Stimulated activated CD4-positive, alpha-beta T cell treated with anti-CD3 and anti-CD28 coated beads, Interleukin-4, amount 100 ng/mL, for 1 hour (primary cell): Measurements from ENCODE around the gene KLK10.

Experiments
- DNase-seq: peaks from one replicate; pipeline ENCODE4 v3.0.0-alpha.2; 2020

Gene KLK10

GRCh38 chr19:51019544-51019925, at the start of gene KLK10:
Gene KLK10 (minus strand): TSS chr19:51019709. CDS start chr19:51019130, 579 bp downstream.
- DNase-seq = no peak

- no peak for DNase-seq
These were observed 47.1 kb upstream of the KLK10 start for GRCh38 chr19:51066393-51067186.

- DNase-seq = no peak
These were observed 45.9 kb upstream of the KLK10 start for GRCh38 chr19:51065221-51065960.

- no peak for DNase-seq
These were observed 45.2 kb upstream of the KLK10 start, which contains the start of gene KLK13 for GRCh38 chr19:51064534-51065220. Gene KLK13 (minus strand): TSS chr19:51065092. CDS start chr19:51065067, 25 bp downstream.

GRCh38 chr19:51063664-51064063, 44.2 kb upstream of the KLK10 start:
- DNase-seq = no peak

GRCh38 chr19:51060973-51061372, 41.5 kb upstream of the KLK10 start:
- no peak for DNase-seq

GRCh38 chr19:51060336-51060735, 40.8 kb upstream of the KLK10 start:
- no peak for DNase-seq

GRCh38 chr19:51059715-51060114, 40.2 kb upstream of the KLK10 start:
- no peak for DNase-seq

GRCh38 chr19:51055866-51056265, 36.4 kb upstream of the KLK10 start:
- no peak for DNase-seq

GRCh38 chr19:51047031-51047335, 27.5 kb upstream of the KLK10 start:
- no peak for DNase-seq

GRCh38 chr19:51044327-51044726, 24.8 kb upstream of the KLK10 start:
- no peak for DNase-seq

GRCh38 chr19:51043497-51043896, 24.0 kb upstream of the KLK10 start:
- no peak for DNase-seq

GRCh38 chr19:51040151-51040550, 20.6 kb upstream of the KLK10 start:
- DNase-seq = no peak

- no peak for DNase-seq
These were observed 17.0 kb upstream of the KLK10 start for GRCh38 chr19:51036519-51036918.

- DNase-seq = no peak
These were observed 15.2 kb upstream of the KLK10 start, which contains the start of gene KLK12 for GRCh38 chr19:51034704-51035103. Gene KLK12 (minus strand): TSS chr19:51035002. CDS start chr19:51034621, 381 bp downstream.

- DNase-seq = no peak
These were observed 12.3 kb upstream of the KLK10 start for GRCh38 chr19:51031880-51032225.

GRCh38 chr19:51031220-51031879, 11.8 kb upstream of the KLK10 start:
- DNase-seq = no peak

- DNase-seq = no peak
These were observed 11.1 kb upstream of the KLK10 start for GRCh38 chr19:51030631-51031030.

- DNase-seq = no peak
These were observed 10.2 kb upstream of the KLK10 start for GRCh38 chr19:51029718-51030117.

- no peak for DNase-seq
These were observed 8.4 kb upstream of the KLK10 start for GRCh38 chr19:51027873-51028272.

- DNase-seq = no peak
These were observed 7.8 kb upstream of the KLK10 start for GRCh38 chr19:51027126-51027806.

- DNase-seq = no peak
These were observed 7.0 kb upstream of the KLK10 start, which contains the start of gene KLK11 for GRCh38 chr19:51026554-51026831. Gene KLK11 (minus strand): TSS chr19:51026616. CDS start chr19:51025631, 985 bp downstream.
